H1 (cell line): ENCODE measurements around the gene DIPK1C. TPM values are rescaled to one million over a fixed set of nuclear protein-coding genes. Genes with fewer than 3 reads are reported as not detected.

ENCODE experiments used
- BACH1 ChIP-seq: IDR thresholded peaks from 2 replicates; pipeline ENCODE4 v1.6.1; 2012; ENCODE audit warnings: low read length, improper control_type of control experiment
- EGR1 ChIP-seq: IDR thresholded peaks from 2 replicates; pipeline ENCODE4 v1.6.1; 2011; ENCODE audit warnings: low read depth, low read length, borderline replicate concordance
- JUND ChIP-seq: IDR thresholded peaks from 2 replicates; pipeline ENCODE4 v1.6.1; 2011; ENCODE audit warnings: mild to moderate bottlenecking, improper control_type of control experiment, low read length
- RBBP5 ChIP-seq: IDR thresholded peaks from 2 replicates; pipeline ENCODE4 v1.7.1; 2012; ENCODE audit warnings: low read depth, mild to moderate bottlenecking, inconsistent platforms, low read length, moderate library complexity, borderline replicate concordance
- RFX5 ChIP-seq: IDR thresholded peaks from 2 replicates; pipeline ENCODE4 v1.6.1; 2011; ENCODE audit warnings: low read depth, low read length, improper control_type of control experiment, borderline replicate concordance
- SP2 ChIP-seq: IDR thresholded peaks from 2 replicates; pipeline ENCODE4 v1.6.1; 2012; ENCODE audit warnings: mild to moderate bottlenecking, low read length, inconsistent platforms
- polyA plus RNA-seq, 7 experiments: library from polyadenylated mRNA; depleted of rRNA in 3 of 7; stranded (reverse) in 5 of 7; unstranded in 2 of 7; fragments of >200 nt in 5 of 7; fragments of 200-250 nt in 2 of 7; gene quantifications; 1 replicate in 5 of 7; 2 replicates in 1 of 7; 4 replicates in 1 of 7; pipeline versions ENCODE4 v1.2.1 to v1.2.3, GENCODE V29; 2011 to 2013; ENCODE audit warnings: missing spikeins in 2 of 7, mixed read lengths in 2 of 7
- total RNA-seq: library from RNA; stranded (reverse); fragmentation: NEBNext Ultra II Directional; extraction: Animal tissue kit (Norgen Biotek cat#: 25700); gene quantifications from 2 replicates; pipeline ENCODE4 v1.2.1, GENCODE V29; 2021

Gene DIPK1C
- total and polyA plus RNA-seq, 2 of the 8 experiments (the other 6 are each of a cell fraction or from before 2014, with no cell fraction given): 0.08 TPM; not detected in 1

DNA sequence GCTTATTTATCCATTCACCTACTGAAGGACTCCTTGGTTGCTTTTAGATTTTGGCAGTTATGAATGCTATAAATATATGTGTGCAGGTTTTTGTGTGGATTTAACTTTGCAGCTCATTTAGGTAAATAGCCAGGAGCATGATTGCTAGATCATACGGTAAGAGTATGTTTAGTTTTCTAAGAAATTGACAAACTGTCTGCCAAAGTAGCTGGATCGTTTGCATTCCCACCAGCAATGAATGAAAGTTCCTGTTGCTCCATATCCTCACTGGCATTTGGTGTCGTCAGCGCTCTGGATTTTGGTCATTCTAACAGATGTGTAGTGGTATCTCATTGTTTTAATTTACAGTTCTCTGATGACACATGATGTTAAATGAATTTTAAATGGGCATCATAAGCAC, 8.7 kb upstream of the DIPK1C start (continued):
- TF ChIP-seq RBBP5 (no peak), JUND (no peak), SP2 (no peak), EGR1 (no peak), RFX5 (no peak), BACH1 (no peak)
